ENCODE data around the gene ADSL. TPM values are rescaled to one million over a fixed set of nuclear protein-coding genes. Genes with fewer than 3 reads are reported as not detected.

Gene ADSL
- total and polyA plus RNA-seq, 2 donors (not counting 1 experiment from before 2014, with no cell fraction given), result 61.0 to 63.8 TPM

- Histone ChIP-seq H3K4me2 (replicated peaks; ENCODE audit: low read depth, low read length, poor library complexity, severe bottlenecking) (no peak overlapping the region), H3K9me3 (ENCODE audit: control extremely low read depth in 1 of 3, control insufficient read depth in 2 of 3, insufficient read depth in 1 of 3, low read length in 2 of 3) (no peaks in the 10 kb centered on the region), H4K20me1 (ENCODE audit: control insufficient read depth, insufficient read depth, low read length, poor library complexity, severe bottlenecking) (no peaks in the 10 kb centered on the region), H3K27me3 (replicated peaks in 1 of 4; ENCODE audit: control extremely low read depth in 1 of 4, control insufficient read depth in 3 of 4, insufficient read depth in 4 of 4, low read length in 3 of 4) (no peaks in the 10 kb centered on the region), H3K4me3 (ENCODE audit: control extremely low read depth in 1 of 5, extremely low read depth in 1 of 5, insufficient read depth in 1 of 5, low read depth in 2 of 5, low read length in 4 of 5) (no peak overlapping the region), H3K4me1 (ENCODE audit: control insufficient read depth in 2 of 2, insufficient read depth in 2 of 2, low read length in 2 of 2) (no peaks in the 10 kb centered on the region), H3K79me2 (ENCODE audit: control insufficient read depth, insufficient read depth, low read length) (no peaks in the 10 kb centered on the region), H3K27ac (ENCODE audit: low read length in 2 of 2) (no peak overlapping the region), H2AFZ (ENCODE audit: insufficient read depth, low read depth, low read length, poor library complexity, severe bottlenecking) (no peak overlapping the region), H3K9ac (ENCODE audit: low read length) (no peak overlapping the region), H3K36me3 (replicated peaks in 1 of 2; ENCODE audit: control extremely low read depth in 1 of 2, control insufficient read depth in 1 of 2, extremely low read depth in 1 of 2, insufficient read depth in 2 of 2, low read length in 1 of 2) (peaks cover 4 to 73% of the 10 kb centered on the region in 2 experiments)
- intact Hi-C loops (cut with micrococcal nuclease), result no loop called here
- ATAC-seq (ENCODE audit: low read depth), result no peak
- no peak for DNase-seq
- CTCF ChIA-PET, result no interaction called here
- Mint-ChIP-seq H3K4me3 (no peak overlapping the region), H3K27ac (no peak overlapping the region), H3K27me3 (no peaks in the 10 kb centered on the region), H3K4me1 (peaks cover 8% of the 10 kb centered on the region), H3K9me3 (ENCODE audit: insufficient read depth) (no peaks in the 10 kb centered on the region)
- 94% methylated on average over 4 of the region's 8 CpGs for WGBS (ENCODE audit: insufficient coverage)
- POLR2A ChIA-PET, result no interaction called here
- TF ChIP-seq CTCF (IDR thresholded peaks at IDR 0.05) (no peak), EZH2 (IDR thresholded peaks at IDR 0.05; ENCODE audit: borderline replicate concordance, insufficient read depth, low read depth, low read length, poor library complexity, severe bottlenecking) (no peak)
Measured at GRCh38 chr22:40323681-40324171, 22.6 kb upstream of the ADSL start.

- Histone ChIP-seq H3K4me3 (ENCODE audit: control extremely low read depth in 1 of 5, extremely low read depth in 1 of 5, insufficient read depth in 1 of 5, low read depth in 2 of 5, low read length in 4 of 5) (no peak overlapping the region), H3K9me3 (ENCODE audit: control extremely low read depth in 1 of 3, control insufficient read depth in 2 of 3, insufficient read depth in 1 of 3, low read length in 2 of 3) (no peaks in the 10 kb centered on the region), H3K27me3 (replicated peaks in 1 of 4; ENCODE audit: control extremely low read depth in 1 of 4, control insufficient read depth in 3 of 4, insufficient read depth in 4 of 4, low read length in 3 of 4) (no peaks in the 10 kb centered on the region), H3K4me2 (replicated peaks; ENCODE audit: low read depth, low read length, poor library complexity, severe bottlenecking) (no peak overlapping the region), H3K4me1 (ENCODE audit: control insufficient read depth in 2 of 2, insufficient read depth in 2 of 2, low read length in 2 of 2) (no peaks in the 10 kb centered on the region), H3K36me3 (replicated peaks in 1 of 2; ENCODE audit: control extremely low read depth in 1 of 2, control insufficient read depth in 1 of 2, extremely low read depth in 1 of 2, insufficient read depth in 2 of 2, low read length in 1 of 2) (peaks cover 4 to 71% of the 10 kb centered on the region in 2 experiments), H3K27ac (ENCODE audit: low read length in 2 of 2) (no peak overlapping the region), H3K9ac (ENCODE audit: low read length) (no peak overlapping the region), H3K79me2 (ENCODE audit: control insufficient read depth, insufficient read depth, low read length) (no peaks in the 10 kb centered on the region), H4K20me1 (ENCODE audit: control insufficient read depth, insufficient read depth, low read length, poor library complexity, severe bottlenecking) (no peaks in the 10 kb centered on the region), H2AFZ (ENCODE audit: insufficient read depth, low read depth, low read length, poor library complexity, severe bottlenecking) (no peak overlapping the region)
- 93% methylated on average over 6 of the region's 19 CpGs for WGBS (ENCODE audit: insufficient coverage)
- POLR2A ChIA-PET, result interaction anchor here (1.2 kb wide), 1 partner anchor 111 kb away, joined by 4 read pairs; no protein-coding TSS in a partner anchor
- Mint-ChIP-seq H3K9me3 (ENCODE audit: insufficient read depth) (no peaks in the 10 kb centered on the region), H3K4me1 (peaks cover 8% of the 10 kb centered on the region), H3K27ac (peak overlapping the region; percentile 15), H3K27me3 (no peaks in the 10 kb centered on the region), H3K4me3 (no peak overlapping the region)
- no peak for TF ChIP-seq CTCF (IDR thresholded peaks at IDR 0.05)
- no peak for TF ChIP-seq EZH2 (IDR thresholded peaks at IDR 0.05; ENCODE audit: borderline replicate concordance, insufficient read depth, low read depth, low read length, poor library complexity, severe bottlenecking)
- DNase-seq (no peak), ATAC-seq (ENCODE audit: low read depth) (no peak)
- intact Hi-C loops (cut with micrococcal nuclease), result no loop called here
- CTCF ChIA-PET, result no interaction called here
Measured at GRCh38 chr22:40324468-40325305, 21.6 kb upstream of the ADSL start.

All from B cell (primary cell).